K562 (cell line): ENCODE results near the gene CHRM4. TPM values are rescaled to one million over a fixed set of nuclear protein-coding genes. Genes with fewer than 3 reads are reported as not detected.
A peak's percentile ranks its signal among the peaks of the same experiment; 100 is the strongest.

Experiments used
- ATAC-seq: fragments of 200-7000 bp; cut with Tn5 transposase; 3 replicates; pipeline ENCODE4 v1.9.1; 2020; ENCODE audit warnings: moderate library complexity
- BruUV-seq: library from RNA; stranded (reverse); fragments of 400-500 nt; replicated peaks from 2 replicates; lab custom pipeline; 2021; lab: Mats Ljungman, UMichigan
- CTCF ChIA-PET: fragments of 300-600 bp; formaldehyde crosslinking; extraction: SDS; loops from one replicate; lab custom pipeline; 2021; ENCODE audit warnings: low intra/inter-chr PET ratio; lab: Yijun Ruan, JAX
- POLR2A ChIA-PET: fragments of 300-600, 350-650 bp; sonication (Branson Sonifier 250); formaldehyde crosslinking; extraction: SDS; loops from one replicate; lab custom pipeline; 2021; ENCODE audit warnings: antibody characterized with exemption, inconsistent platforms; lab: Yijun Ruan, JAX
- DNase-seq, 4 experiments: peaks; one replicate each; pipeline versions ENCODE4 v3.0.0 to v3.0.0-alpha.2; 2011 to 2018; ENCODE audit warnings: low spot score in 3 of 4, mixed read lengths in 3 of 4; ENCODE audit errors: extremely low read depth in 1 of 4
- FAIRE-seq: peaks from 2 replicates; lab custom pipeline; 2011; peaks lifted over from hg19 to GRCh38; lab: Jason Lieb, UNC
- H2AFZ ChIP-seq: 2 replicates; pipeline ENCODE4 v1.6.0; 2011; ENCODE audit warnings: low read depth, low read length, control low read depth, inconsistent platforms
- H3K27ac ChIP-seq: fragments of 200-600 bp; 3 replicates; pipeline ENCODE4 v1.8.0; 2011; ENCODE audit warnings: low read depth, mild to moderate bottlenecking, control low read depth, inconsistent platforms, low read length, moderate library complexity, mixed read lengths; ENCODE audit errors: extremely low read depth
- H3K27me3 ChIP-seq, 2 experiments: fragments of 300-600 bp in 1 of 2; 2 replicates in 1 of 2; 3 replicates in 1 of 2; pipeline versions ENCODE4 v1.6.0 to v1.8.0; 2011; ENCODE audit warnings: inconsistent platforms in 2 of 2, low read length in 2 of 2, mild to moderate bottlenecking in 1 of 2, mixed read lengths in 1 of 2, moderate library complexity in 1 of 2; ENCODE audit not compliant: control insufficient read depth in 2 of 2, insufficient read depth in 2 of 2
- H3K36me3 ChIP-seq: fragments of 300-600 bp; 3 replicates; pipeline ENCODE4 v1.8.0; 2011; ENCODE audit warnings: mild to moderate bottlenecking, low read length, inconsistent platforms; ENCODE audit not compliant: control insufficient read depth, insufficient read depth
- H3K4me1 ChIP-seq, 2 experiments: fragments of 200-600 bp in 1 of 2; replicated peaks in 1 of 2; 2 replicates in 1 of 2; 3 replicates in 1 of 2; pipeline versions ENCODE4 v1.5.1 to v1.8.0; 2011; ENCODE audit warnings: inconsistent platforms in 2 of 2, low read length in 2 of 2, mild to moderate bottlenecking in 1 of 2, mixed read lengths in 1 of 2, moderate library complexity in 1 of 2; ENCODE audit not compliant: control insufficient read depth in 2 of 2, insufficient read depth in 2 of 2
- H3K4me2 ChIP-seq: 2 replicates; pipeline ENCODE4 v1.6.1; 2011; ENCODE audit warnings: low read length, control low read depth, inconsistent platforms, mixed read lengths; ENCODE audit not compliant: insufficient read depth
- H3K4me3 ChIP-seq: fragments of 200-600 bp; sonication (generic), shearing (Covaris generic); 2 replicates; pipeline ENCODE4 v1.5.1; 2016; ENCODE audit warnings: control low read depth, inconsistent platforms
- H3K79me2 ChIP-seq: fragments of 200-600 bp; 3 replicates; pipeline ENCODE4 v1.8.0; 2011; ENCODE audit warnings: low read length, inconsistent platforms; ENCODE audit not compliant: control insufficient read depth, insufficient read depth
- H3K9ac ChIP-seq, 2 experiments: 2 replicates each; pipeline versions ENCODE4 v1.6.0 to v1.6.1; 2011; ENCODE audit warnings: low read depth in 2 of 2, low read length in 2 of 2, control low read depth in 1 of 2, inconsistent platforms in 1 of 2, mild to moderate bottlenecking in 1 of 2, mixed read lengths in 1 of 2; ENCODE audit not compliant: insufficient read depth in 1 of 2
- H3K9me1 ChIP-seq: one replicate; pipeline ENCODE4 v1.6.0; 2011; ENCODE audit warnings: inconsistent platforms, mild to moderate bottlenecking, low read length, moderate library complexity; ENCODE audit not compliant: control insufficient read depth, insufficient read depth
- H3K9me3 ChIP-seq: replicated peaks from 2 replicates; pipeline ENCODE4 v1.5.1; 2011; ENCODE audit warnings: low read depth, low read length, inconsistent platforms; ENCODE audit not compliant: control insufficient read depth, insufficient read depth
- H4K20me1 ChIP-seq: replicated peaks from 2 replicates; pipeline ENCODE4 v1.6.1; 2011; ENCODE audit warnings: low read length, inconsistent platforms, mixed read lengths; ENCODE audit not compliant: control insufficient read depth, insufficient read depth
- BRCA1 ChIP-seq, 2 experiments: fragments of 450-650 bp in 1 of 2; sonication (generic) in 1 of 2; formaldehyde crosslinking in 1 of 2; IDR thresholded peaks; 2 replicates each; pipeline versions ENCODE4 v1.5.0 to v1.6.1; 2017 to 2020; ENCODE audit warnings: mild to moderate bottlenecking in 1 of 2, missing genetic modification reagents in 1 of 2
- BRD4 ChIP-seq: fragments of 200-600 bp; sonication (generic); IDR thresholded peaks from 2 replicates; pipeline ENCODE4 v1.6.1; 2017; ENCODE audit warnings: inconsistent platforms
- CREB1 ChIP-seq, 2 experiments: sonication (generic) in 1 of 2; formaldehyde crosslinking in 1 of 2; IDR thresholded peaks; 2 replicates each; pipeline versions ENCODE4 v1.6.1 to v1.8.0; 2012 to 2022; ENCODE audit warnings: inconsistent platforms in 1 of 2, mild to moderate bottlenecking in 1 of 2, missing genetic modification reagents in 1 of 2, moderate library complexity in 1 of 2
- KAT7 ChIP-seq: sonication (generic); formaldehyde crosslinking; IDR thresholded peaks from 2 replicates; pipeline ENCODE4 v1.8.0; 2022; ENCODE audit warnings: missing genetic modification reagents, mild to moderate bottlenecking, borderline replicate concordance
- KLF1 ChIP-seq: fragments of 450-650 bp; IDR thresholded peaks from 2 replicates; pipeline ENCODE4 v1.6.1; 2016; ENCODE audit warnings: missing genetic modification characterization, missing compliant biosample characterization
- NCOA6 ChIP-seq: fragments of 450-650 bp; IDR thresholded peaks from 2 replicates; pipeline ENCODE4 v1.6.1; 2017; ENCODE audit warnings: mild to moderate bottlenecking
- PHF8 ChIP-seq: fragments of 200-600 bp; sonication (generic); IDR thresholded peaks from 2 replicates; pipeline ENCODE4 v1.6.1; 2012; ENCODE audit warnings: mixed run types, mild to moderate bottlenecking, inconsistent platforms, low read length, moderate library complexity, borderline replicate concordance
- PRMT5 ChIP-seq: sonication (generic); formaldehyde crosslinking; IDR thresholded peaks from 2 replicates; pipeline ENCODE4 v1.5.0; 2020; ENCODE audit warnings: missing genetic modification reagents
- RAD51 ChIP-seq: fragments of 450-650 bp; IDR thresholded peaks from 2 replicates; pipeline ENCODE4 v1.7.1; 2016; ENCODE audit warnings: low read depth, mild to moderate bottlenecking, borderline replicate concordance
- RBFOX2 ChIP-seq: fragments of 200-400 bp; formaldehyde crosslinking; IDR thresholded peaks from 2 replicates; pipeline ENCODE4 v1.6.1; 2017; ENCODE audit warnings: low read depth, mild to moderate bottlenecking, low read length, moderate library complexity
- SMARCE1 ChIP-seq: fragments of 450-650 bp; IDR thresholded peaks from 2 replicates; pipeline ENCODE4 v1.7.1; 2016; ENCODE audit warnings: mild to moderate bottlenecking
- SRF ChIP-seq, 2 experiments: fragments of 250-450, 450-650 bp in 1 of 2; sonication (Bioruptor Pico) in 1 of 2; sonication (generic) in 1 of 2; formaldehyde crosslinking; IDR thresholded peaks; 2 replicates each; pipeline versions ENCODE4 v1.5.0 to v1.5.1; 2020 to 2022; ENCODE audit warnings: mild to moderate bottlenecking in 1 of 2, missing genetic modification reagents in 1 of 2
- U2AF1 ChIP-seq: fragments of 200-400 bp; formaldehyde crosslinking; optimal IDR thresholded peaks from 2 replicates; pipeline ENCODE3; 2017; ENCODE audit warnings: mild to moderate bottlenecking, low read depth, low read length, moderate library complexity
- WGBS: fragments of 100-300 bp; shearing (Covaris generic); methylation state at CpG from one replicate; pipeline ENCODE4 v1.1.6; 2016; ENCODE audit warnings: low coverage, mixed read lengths; ENCODE audit not compliant: insufficient coverage; ENCODE audit errors: missing lambda C conversion rate; 5-methylcytosine and 5-hydroxymethylcytosine counted together
- in situ Hi-C: fragments of 300-500 bp; cut with MboI; formaldehyde crosslinking; loops from 4 replicates; pipeline ENCODE4 v1.15.0; 2018; ENCODE audit warnings: inconsistent platforms, mixed read lengths
- intact Hi-C: fragments of 100-400 bp; cut with micrococcal nuclease; formaldehyde crosslinking; loops from 2 replicates; pipeline ENCODE4 v1.14.2; 2022
- polyA plus RNA-seq, 8 experiments: library from polyadenylated mRNA; depleted of rRNA in 4 of 8; stranded (reverse) in 5 of 8; unstranded in 3 of 8; fragments of >200 nt; fragmentation: Nextera tagmentation in 2 of 8; fragmentation: Illumina TruSeq in 1 of 8; extraction: Ambion mirVana in 2 of 8; extraction: Trizol in 1 of 8; gene quantifications; 2 replicates each; pipeline versions ENCODE4 v1.2.1 to v1.2.3, GENCODE V29; 2011 to 2014; ENCODE audit warnings: inconsistent platforms in 1 of 8, missing spikeins in 1 of 8
- total RNA-seq, 7 experiments: library from RNA; depleted of rRNA in 6 of 7; stranded (reverse); fragments of >200 nt in 6 of 7; fragmentation: Illumina TruSeq in 2 of 7; extraction: Trizol in 2 of 7; gene quantifications; 2 replicates each; pipeline versions ENCODE4 v1.2.1 to v1.2.3, GENCODE V29; 2011 to 2021; ENCODE audit warnings: low replicate concordance in 1 of 7
- TF ChIP-seq, protein P1 (sequence below), 2 experiments: fragments of 450-650 bp; conservative IDR thresholded peaks; 2 replicates each; pipeline ENCODE4 v1.6.1; 2017; ENCODE audit warnings: mild to moderate bottlenecking in 2 of 2, moderate library complexity in 2 of 2
- TF ChIP-seq, protein P2 (sequence below): sonication (generic); formaldehyde crosslinking; IDR thresholded peaks from 2 replicates; pipeline ENCODE4 v1.9.0; 2022; ENCODE audit warnings: mild to moderate bottlenecking, missing genetic modification reagents
- TF ChIP-seq, protein P3 (sequence below): fragments of 250-450 bp; sonication (Bioruptor Pico); IDR thresholded peaks from 2 replicates; pipeline ENCODE4 v1.8.0; 2022; ENCODE audit warnings: inconsistent platforms, mild to moderate bottlenecking, moderate library complexity, borderline replicate concordance

Gene CHRM4
- total and polyA plus RNA-seq, 9 of the 15 experiments (the other 6 are each of a cell fraction or from before 2014, with no cell fraction given), result 0.22 to 1.3 (median 0.40) TPM; not detected in 2

DNA sequence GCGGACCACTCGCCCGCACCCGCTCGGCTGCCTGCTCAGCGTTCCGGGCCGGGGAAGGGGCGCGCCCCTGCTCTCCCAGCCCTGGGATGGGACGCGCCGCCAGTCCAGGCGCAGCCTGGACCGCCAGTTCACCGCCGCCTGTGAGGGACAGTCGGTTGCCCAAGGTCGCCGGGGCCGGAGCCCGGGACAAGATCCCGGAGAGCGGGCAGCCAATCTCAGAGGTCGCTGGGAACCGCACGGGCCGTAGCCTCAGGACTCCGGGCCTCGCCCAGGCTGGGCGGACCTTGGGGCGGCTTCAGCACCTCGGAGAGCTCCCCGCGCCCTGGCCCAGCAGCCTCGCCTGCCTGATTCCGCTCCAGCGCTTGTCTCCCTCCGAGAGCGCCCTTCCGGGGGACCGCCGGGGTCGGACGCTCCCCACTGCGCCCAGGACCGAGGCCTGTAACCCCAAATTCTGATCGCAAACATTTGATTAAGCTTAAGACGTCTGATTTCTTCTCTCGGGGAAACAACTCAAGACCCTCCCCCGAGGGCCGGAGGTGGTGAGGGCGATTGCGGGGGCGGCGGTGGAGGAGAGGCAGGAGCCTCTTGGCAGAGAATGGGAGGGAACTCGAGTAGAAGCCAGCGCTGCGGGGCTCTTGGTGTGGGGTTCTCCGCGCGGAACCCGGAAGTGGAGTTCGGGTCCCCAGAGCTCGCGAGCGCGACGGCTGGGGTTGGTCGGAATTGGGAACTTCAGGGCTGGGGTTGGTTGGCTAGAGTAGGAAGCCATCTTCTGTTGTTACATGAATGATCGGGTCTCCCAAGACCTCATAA is 1.1 kb upstream of the CHRM4 start (continued):
- TF ChIP-seq, protein P1, sequence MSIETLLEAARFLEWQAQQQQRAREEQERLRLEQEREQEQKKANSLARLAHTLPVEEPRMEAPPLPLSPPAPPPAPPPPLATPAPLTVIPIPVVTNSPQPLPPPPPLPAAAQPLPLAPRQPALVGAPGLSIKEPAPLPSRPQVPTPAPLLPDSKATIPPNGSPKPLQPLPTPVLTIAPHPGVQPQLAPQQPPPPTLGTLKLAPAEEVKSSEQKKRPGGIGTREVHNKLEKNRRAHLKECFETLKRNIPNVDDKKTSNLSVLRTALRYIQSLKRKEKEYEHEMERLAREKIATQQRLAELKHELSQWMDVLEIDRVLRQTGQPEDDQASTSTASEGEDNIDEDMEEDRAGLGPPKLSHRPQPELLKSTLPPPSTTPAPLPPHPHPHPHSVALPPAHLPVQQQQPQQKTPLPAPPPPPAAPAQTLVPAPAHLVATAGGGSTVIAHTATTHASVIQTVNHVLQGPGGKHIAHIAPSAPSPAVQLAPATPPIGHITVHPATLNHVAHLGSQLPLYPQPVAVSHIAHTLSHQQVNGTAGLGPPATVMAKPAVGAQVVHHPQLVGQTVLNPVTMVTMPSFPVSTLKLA (conservative IDR thresholded peaks at IDR 0.05), result peak; percentile 82 to 91
- TF ChIP-seq RAD51 (no peak), SMARCE1 (0 out of 2 replicates have a peak, but pooled peaks have one; percentile 38), CREB1 (IDR thresholded peaks at IDR 0.05) (no peak; the same call in 1 of the 2 replicates), CREB1 (CRISPR knock-in tag; IDR thresholded peaks at IDR 0.05) (peak; percentile 77), U2AF1 (no peak), BRCA1 (IDR thresholded peaks at IDR 0.05) (no peak), BRCA1 (CRISPR knock-in tag; IDR thresholded peaks at IDR 0.05) (no peak), KLF1 (peak; percentile 37; the same call in 1 of the 2 replicates)

DNA sequence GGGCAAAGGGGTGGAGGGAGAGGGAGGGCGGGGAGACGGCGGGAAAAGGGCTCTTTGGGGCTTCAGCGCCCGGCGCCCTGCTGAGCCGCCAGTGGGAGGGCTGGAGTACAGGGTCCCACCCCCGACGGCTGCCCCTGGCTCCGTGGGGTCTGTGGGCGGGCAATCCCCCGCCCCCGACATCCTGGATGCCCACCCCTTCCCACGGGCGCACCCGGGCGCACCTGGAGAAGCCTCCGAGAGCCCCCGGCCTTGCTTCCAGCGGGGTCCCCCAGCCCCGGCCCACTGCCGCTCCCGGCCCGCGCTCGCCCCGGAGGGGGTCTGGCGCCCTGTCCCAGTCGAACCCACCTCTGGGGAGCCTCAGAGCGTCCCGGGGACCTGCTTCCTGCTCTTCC is 394 bp downstream of the CHRM4 start:
- intact Hi-C loops (no loop called here), in situ Hi-C loops (no loop called here)
- H3K4me1 ChIP-seq, result peaks cover 19 to 61% of the 10 kb centered on the region in 2 experiments
- WGBS, result 6% methylated on average over 16 of the region's 31 CpGs
- no peaks in the 10 kb centered on the region for H3K9me3 ChIP-seq
- DNase-seq (peak in 2 of 4 experiments; percentile 34 to 38), FAIRE-seq (no peak), ATAC-seq (no peak)
- ChIA-PET CTCF (no interaction called here), POLR2A (interaction anchor here (0.5 to 1.3 kb wide), 6 partner anchors 10 to 289 kb away, joined by 3 to 7 read pairs (median 3); partner anchors contain the start of gene MDK)
- peak overlapping the region in 1 of 2 experiments; percentile 85; a peak in 3 of 4 replicates for H3K9ac ChIP-seq
- peaks cover 16% of the 10 kb centered on the region for H4K20me1 ChIP-seq
- H3K36me3 ChIP-seq, result 0 out of 3 replicates have a peak, but pooled peaks cover 3% of the 10 kb centered on the region
- no peaks in the 10 kb centered on the region for H3K79me2 ChIP-seq
- peak overlapping the region; percentile 81 for H3K4me3 ChIP-seq
- peaks cover 0 to 11% of the 10 kb centered on the region in 2 experiments; a peak in 1 of 5 replicates for H3K27me3 ChIP-seq
- H2AFZ ChIP-seq, result peak overlapping the region; percentile 61; the same call in 1 of the 2 replicates
- no TSS peak for BruUV-seq
- H3K9me1 ChIP-seq, result no peaks in the 10 kb centered on the region
- H3K4me2 ChIP-seq, result peak overlapping the region; percentile 17; the same call in 1 of the 2 replicates
- H3K27ac ChIP-seq, result no peak overlapping the region
- TF ChIP-seq RBFOX2 (no peak), KAT7 (CRISPR knock-in tag) (no peak), SRF (CRISPR knock-in tag; IDR thresholded peaks at IDR 0.05) (no peak), PHF8 (peak; percentile 6; the same call in 1 of the 2 replicates), PRMT5 (no peak), NCOA6 (peak; percentile 43; the same call in 1 of the 2 replicates), BRD4 (no peak)
- TF ChIP-seq, protein P2, sequence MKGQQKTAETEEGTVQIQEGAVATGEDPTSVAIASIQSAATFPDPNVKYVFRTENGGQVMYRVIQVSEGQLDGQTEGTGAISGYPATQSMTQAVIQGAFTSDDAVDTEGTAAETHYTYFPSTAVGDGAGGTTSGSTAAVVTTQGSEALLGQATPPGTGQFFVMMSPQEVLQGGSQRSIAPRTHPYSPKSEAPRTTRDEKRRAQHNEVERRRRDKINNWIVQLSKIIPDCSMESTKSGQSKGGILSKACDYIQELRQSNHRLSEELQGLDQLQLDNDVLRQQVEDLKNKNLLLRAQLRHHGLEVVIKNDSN, result no peak
- TF ChIP-seq, protein P3, sequence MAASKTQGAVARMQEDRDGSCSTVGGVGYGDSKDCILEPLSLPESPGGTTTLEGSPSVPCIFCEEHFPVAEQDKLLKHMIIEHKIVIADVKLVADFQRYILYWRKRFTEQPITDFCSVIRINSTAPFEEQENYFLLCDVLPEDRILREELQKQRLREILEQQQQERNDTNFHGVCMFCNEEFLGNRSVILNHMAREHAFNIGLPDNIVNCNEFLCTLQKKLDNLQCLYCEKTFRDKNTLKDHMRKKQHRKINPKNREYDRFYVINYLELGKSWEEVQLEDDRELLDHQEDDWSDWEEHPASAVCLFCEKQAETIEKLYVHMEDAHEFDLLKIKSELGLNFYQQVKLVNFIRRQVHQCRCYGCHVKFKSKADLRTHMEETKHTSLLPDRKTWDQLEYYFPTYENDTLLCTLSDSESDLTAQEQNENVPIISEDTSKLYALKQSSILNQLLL, result no peak
